HG02571 (cell line): ENCODE data around the gene TSPAN9.

Experiments
- ATAC-seq: cut with Tn5 transposase; IDR thresholded peaks from one replicate; pipeline ENCODE4 v1.9.1; 2021; ENCODE audit warnings: mild to moderate bottlenecking, moderate library complexity; ENCODE audit not compliant: unreplicated experiment

Gene TSPAN9

DNA sequence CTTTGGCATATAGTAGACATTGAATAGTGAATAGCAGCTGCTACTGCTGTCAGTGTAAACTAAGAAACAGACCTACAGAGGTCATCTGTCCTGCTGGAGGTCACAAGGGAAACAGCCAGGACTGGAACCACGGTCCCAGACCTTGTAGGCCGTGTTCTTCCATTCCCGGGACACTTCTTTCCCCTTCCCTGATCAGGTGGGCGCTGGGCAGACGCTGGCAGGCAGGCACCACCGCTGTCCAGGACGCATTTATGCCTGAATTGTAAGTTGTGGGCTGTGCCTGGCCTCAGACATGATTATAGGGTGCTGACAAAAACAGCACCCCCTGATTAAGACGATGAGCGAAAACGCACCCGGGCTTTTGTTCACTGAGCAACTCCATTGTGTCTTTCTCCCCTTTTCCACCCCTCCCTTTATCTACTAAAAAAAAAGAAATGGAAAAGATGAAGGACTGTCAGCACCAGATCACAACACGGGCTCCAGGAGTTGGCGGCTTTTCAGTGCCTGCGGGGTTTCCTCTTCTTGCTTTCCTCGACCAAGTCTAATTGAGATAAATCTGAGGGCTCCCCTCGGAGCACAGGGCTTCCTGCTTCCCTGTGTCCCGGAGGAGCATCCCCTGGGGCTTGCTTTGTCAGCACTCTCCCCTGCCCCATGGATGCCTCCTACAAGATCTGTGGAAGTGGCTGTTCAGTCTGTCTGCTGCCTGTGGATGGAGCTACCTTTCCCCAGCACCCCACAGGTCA is 80.6 kb downstream of the TSPAN9 start:
- no peak for ATAC-seq

DNA sequence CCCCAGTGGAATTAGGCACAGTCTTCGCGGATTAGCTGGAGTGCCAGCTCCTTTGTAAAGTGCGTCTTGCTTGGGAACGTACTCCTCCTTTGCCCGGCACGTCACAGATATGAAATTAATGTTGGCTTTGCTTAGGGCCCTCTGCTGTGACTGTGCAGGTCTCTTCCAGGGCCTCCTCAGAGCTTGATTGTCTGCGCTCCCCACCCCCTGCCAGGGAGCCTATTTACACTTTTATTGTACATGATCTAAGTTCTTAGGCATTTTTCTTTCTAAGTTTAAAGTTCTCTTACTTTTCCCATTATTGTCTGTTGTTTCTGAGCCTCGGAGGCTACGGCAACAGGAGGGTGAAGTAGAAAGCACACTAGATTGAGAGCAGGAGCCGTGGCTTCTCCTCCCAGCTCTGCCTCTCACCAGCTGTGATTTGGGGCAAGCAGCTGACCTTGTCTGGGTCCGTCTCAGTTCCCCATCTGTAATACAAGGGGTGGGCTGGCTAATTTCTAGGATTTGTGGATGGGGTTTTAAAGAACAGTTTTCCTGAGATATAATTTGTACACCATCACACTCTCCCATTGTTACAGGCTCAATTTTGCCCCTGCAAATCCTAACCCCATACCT is 81.8 kb downstream of the TSPAN9 start:
- ATAC-seq: no peak

DNA sequence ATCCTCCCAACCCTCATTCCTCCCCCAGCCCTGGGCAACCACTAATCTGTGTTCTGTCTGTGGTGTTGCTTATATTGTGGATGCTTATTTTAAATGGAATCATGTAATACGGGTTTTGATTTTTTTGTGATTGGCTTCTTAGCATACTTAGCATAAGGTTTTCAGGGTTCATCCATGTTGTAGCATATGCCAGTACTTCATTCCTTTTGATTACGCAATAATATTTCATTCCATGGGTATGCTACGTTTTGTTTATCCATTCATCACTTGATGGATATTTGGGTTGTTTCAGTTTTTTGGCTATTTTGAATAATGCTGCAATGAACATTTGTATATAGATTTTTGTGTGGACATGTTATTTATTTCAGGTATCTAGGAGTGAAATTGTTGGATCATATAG is 82.9 kb downstream of the TSPAN9 start:
- no peak for ATAC-seq

DNA sequence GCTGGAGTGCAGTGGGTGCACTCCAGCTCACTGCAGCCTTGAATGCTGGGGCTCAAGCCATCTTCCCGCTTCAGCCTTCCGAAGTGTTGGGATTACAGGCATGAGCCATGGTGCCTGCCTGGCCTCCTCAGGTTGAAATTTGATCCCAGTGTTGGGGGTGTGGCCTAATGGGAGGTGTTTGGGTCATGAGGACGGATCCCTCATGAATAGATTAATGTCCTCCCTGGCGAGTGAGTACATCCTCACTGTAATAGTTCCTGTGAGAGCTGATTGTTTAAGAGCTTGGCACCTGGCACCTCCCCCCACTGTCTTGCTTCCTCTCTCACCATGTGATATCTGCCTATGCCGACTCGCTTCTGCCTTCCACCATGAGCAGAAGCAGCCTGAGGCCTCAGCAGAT is 84.7 kb downstream of the TSPAN9 start:
- ATAC-seq: no peak

DNA sequence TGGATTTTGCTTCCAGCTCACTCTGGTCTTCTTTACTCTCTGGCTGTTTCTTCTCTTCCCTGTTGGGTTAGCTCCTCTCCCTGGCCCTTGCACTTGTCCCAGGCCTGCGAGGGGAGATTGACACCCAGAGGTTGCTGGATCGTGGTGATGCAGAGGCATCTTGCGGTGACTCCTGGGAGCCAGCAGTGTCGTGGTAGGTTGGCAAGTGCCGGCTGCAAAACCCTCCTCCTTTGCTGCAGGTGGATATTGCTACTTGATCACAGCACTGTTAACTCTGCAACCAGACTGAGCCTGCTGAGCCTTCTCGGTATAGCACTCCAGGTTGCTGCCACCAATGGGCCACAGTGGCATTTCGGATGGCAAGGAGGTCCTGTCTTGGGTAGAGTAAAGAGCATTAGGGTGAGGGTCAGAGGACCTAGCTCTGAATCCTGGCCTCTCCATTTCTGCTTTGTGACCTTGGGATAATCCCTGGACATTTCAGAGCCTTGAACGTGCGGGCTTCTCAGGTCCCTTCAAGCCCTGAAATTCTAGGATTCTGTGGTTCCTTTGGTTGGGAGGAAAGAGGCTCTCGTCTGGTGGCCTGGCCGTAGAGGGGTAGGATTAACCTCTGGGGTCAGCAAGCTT is 87.4 kb downstream of the TSPAN9 start:
- ATAC-seq: no peak

DNA sequence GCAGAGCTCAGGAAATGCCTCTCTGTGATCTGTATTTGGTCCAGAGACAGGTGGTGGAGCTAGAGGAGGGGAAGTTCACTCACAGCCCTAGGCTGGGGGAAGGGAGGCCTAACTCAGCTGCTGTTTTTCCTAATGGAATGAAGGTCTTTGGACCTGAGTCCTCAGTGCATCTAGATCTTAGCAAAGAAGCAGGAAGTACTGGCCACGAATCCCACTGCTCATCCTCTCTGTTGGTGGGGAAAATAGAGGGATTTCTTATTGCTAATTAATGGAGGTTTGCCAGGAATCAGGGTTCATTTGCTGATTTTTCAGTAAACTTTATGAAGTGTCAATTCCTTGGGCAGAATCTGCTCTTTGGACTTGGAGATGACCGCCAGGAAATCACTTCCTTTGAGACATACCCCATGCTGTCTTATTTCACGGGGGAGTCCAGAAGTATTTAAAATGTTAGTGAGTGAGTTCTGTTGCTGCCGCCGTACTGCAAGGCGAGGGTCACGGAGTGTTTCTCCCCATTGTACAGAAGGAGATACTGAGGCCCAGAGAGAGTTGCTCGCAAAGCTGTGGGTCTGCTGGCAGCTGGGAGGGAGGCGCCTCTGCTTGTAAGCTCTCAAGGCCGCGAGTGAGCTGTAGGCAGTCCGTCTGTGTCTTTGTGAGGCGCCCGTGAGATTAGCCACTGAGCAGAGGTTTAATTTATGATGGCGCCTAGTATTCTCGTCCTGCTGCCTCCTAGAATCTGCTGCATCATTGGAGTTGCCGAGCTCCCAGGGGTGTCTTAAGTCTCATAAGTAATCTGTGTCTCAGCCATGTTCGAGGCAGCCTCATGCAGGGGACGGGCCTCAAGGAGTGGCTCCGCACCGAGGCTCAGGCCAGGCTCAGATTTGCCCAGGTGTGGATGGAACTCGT is 88.2 kb downstream of the TSPAN9 start:
- no peak for ATAC-seq

DNA sequence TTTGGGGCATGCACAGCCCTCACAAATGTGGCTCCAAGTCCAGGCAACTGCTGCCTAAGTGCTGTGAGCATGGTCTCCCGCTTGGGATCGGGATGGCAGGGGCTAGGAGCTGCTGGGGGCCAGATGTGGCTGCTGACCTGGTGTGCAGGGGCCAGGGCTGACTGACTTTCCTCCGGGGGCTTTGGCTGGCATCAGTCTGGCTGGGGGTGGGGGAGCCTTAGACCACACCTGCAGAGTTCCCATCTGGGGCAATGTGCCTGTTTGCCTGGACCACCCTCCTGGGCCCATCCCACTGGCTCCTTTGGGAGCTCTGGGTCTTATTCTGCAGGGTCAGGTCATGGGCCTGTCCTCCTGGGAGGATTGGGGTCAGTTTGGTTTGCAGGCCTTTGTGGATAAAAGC is 90.5 kb downstream of the TSPAN9 start:
- ATAC-seq: no peak

DNA sequence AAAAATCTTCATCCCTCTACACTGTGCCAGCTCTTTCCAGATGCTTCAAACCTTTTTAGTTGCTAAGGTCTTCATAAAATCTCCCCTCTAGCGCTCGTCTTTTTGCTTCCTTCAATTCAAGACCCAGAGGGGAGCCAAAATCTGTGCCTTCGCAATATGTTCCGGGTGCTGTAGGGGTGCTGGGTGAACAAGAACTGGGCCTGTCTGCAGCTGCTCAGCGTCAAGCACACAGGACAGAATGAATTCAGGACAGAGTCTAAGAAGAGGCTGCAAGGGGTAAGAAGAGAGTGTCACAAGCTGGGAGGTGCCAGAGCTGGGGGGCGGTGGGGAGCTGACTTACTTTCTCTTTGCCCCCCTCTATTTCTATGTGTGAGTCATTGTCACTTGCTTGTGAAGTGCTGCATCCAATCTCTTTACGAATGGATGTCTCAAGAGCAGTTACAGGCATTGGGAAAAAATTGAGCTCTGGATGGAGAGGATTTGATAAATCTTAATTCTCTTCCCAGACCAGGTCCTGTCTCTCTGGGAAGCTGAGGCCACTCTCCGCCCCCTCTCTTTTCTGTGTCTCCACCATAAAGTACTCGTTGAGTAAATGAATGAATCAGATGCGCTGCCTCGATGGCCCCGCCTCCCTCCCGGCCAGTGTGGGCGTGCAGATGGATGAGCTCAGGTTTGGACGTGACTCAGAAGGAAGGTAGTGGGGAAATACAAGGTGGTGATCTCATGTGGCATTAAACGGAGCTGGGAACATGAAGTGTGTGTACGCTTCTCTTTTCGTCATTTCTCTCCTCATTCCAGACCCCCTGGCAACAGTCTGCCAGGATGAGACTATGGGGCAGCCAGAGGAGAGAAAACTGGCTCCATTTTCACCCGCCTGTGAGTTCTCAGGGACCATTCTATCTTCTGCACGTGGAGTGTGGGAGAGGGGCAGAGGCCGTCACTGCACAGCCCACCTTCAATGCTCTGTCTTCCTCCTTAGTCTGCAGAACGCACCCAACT is 91.3 kb downstream of the TSPAN9 start:
- ATAC-seq: no peak

DNA sequence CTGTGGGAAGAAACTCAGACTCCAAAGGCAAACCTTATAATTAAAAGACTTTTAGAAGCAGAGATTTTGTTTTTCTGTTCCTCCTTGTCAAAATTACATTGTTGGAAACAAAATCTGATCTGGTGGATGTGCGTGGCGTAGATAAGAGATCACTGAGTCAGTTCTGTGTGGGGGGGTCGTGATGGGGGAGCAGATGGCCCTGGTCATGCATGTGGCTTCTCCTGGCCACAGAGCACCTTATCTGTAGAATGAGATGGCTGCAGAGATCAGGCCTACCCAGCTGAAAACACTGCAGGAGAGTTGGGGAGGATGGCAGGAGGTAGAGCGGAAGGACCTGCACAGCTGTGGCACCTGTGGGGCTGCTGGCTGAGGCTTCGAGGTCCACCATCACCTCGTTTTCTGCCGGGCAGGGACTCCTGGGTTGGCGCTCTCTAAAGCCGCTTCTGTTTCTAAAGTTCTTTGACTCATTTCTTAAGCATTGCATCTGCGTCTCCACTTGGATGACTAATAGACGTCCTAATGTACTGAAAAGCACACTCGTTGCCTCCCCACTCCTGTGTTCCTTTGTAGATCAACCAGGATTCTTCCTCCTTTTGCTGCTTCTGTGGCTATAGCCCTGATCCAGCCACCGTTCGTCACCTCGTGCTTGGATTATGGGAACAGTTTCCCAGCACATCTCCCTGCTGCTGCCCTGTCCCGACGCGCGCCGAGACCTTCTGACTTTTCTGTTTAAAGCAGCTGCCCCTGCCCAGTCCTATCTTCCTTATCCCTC is 93.4 kb downstream of the TSPAN9 start:
- no peak for ATAC-seq

DNA sequence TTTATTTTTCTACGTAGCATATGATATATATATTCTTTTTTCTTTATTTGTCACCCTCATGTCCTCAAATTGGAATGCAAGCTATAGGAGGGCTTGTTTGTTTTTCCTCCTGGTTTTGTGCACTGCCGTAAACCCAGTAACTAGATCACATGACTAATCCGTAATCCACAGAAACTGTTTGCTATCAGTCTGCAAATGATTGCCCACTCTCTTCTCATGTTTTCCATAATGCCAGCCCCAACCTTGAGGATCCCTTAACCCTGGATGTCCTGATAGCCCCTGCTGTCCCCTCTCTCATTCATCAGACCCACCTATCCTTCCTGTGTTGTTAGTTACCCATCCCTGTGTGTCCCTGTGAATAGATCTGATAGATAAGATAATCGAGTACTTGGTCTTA is 94.0 kb downstream of the TSPAN9 start:
- no peak for ATAC-seq

DNA sequence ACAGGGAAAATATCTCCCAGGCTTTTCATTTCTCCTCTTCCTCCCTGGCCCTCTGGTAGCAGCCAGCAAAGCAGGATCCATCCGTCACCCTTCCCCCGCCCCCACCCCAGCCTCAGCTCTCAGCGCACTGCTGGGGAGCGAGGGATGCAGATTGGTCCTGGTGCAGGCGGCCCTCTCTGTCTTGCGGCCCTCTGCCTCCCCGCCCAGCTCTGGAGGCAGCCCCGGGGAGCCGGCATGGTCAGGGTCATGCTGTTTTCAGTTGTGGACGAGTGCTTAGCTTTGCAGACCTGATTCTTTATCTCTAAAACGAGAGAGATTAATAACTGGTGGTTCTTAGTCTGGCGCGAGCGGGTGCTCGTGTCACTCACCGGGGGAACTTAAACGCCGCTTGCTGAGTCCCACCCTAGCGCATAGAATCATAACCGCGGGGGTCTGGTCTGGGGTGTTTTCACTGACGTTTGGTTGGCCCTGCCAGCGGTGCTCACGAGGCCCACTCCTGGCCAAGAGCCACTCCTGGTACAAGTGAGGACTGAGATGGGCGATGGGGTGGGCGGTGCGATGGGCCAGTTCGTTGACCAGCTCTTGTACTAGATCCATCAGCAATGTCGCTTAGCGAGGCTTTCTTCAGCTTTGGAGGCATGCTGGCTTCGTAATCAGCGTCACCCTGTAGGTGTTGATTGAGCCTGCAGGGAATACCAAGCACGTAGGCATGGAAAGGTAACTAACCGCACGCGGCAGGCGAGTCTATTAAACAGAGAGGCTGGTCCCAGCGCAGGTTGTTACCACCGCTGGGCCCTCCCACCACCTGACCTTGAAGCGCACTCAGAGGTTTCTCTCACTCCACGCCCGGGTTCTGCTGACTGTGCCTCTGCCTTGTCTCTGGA is 95.2 kb downstream of the TSPAN9 start:
- no peak for ATAC-seq

DNA sequence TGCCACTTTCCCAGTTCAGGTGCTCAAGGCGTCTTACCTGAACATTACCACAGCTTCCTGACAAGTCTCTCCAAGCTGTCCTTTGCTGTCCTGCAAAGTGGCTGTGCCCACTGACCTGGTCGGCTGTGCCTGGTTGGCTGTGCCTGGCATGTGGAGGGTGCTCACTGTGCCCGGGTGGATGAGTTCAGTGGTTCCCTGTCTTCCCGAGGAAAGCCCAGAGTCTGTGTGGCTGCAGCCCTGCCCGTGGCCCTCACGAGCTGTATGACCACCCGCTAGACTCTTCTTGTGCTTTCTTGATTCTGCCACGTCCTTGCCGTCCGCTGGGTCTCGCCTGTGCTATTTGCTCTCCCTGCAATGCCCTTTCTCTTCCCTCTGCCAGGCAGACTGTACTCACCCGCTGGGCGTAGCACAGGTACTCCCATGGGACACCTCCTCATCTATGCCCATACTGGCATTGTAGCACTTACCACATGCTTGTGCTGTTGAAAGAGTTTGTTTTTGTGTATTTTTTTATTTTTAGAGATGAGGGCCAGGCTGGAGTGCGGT is 95.9 kb downstream of the TSPAN9 start:
- no peak for ATAC-seq

DNA sequence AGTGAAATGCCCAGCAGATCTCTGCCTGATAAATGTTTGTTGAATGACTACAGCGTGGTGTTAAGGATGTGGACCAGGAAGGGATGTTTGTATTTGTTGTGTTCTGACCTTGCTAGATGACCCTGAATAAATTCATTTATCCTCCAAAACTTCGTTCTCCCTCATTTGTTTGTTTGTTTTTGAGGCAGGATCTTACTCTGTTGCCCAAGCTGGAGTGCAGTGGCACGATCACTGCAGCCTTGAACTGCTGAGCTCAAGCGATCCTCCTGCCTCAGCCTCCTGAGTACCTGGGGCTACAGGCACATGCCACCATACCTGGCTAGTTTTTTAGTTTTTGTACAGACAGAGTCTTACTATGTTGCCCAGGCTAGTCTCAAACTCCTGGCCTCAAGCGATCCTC is 96.7 kb downstream of the TSPAN9 start:
- no peak for ATAC-seq

DNA sequence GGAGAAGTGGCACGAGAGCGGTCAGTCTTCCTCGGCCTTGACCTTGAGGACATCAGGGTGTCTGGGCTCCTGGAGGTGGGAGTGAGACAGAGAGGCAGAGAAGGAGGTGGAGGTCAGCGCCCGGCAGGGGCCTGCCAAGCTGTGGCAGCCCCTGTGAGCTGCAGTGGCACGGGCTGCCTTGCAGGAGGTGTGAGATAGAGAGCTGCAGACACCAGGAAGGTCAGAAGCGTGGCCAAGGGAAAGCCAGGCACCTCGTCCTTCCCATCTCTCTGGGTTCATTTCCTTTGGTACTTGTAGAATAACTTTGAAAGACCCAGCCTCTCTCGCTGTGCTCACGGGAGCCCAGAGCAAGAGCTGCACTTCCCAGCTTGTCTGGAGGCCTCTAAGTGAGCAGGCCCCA is 98.1 kb downstream of the TSPAN9 start:
- ATAC-seq: no peak

DNA sequence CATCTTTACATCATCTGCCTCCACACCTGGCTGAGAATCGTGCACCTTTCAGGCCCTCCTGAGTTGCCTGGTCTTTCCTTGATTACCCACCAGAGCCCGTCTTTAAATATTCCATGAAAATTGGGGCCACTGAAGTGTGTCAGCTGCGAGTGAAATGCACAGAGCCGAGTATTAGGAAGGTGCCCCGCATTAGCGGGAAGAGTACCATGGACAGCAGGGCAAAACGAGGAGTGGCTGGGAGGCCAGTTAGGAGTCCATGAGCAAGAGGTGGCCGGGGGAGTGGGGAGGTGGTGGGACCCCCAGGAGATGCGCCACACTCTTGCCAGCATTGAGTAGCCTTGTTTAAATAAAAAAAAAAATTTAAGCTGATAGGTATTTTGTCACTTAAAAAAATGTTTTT is 99.6 kb downstream of the TSPAN9 start:
- no peak for ATAC-seq

DNA sequence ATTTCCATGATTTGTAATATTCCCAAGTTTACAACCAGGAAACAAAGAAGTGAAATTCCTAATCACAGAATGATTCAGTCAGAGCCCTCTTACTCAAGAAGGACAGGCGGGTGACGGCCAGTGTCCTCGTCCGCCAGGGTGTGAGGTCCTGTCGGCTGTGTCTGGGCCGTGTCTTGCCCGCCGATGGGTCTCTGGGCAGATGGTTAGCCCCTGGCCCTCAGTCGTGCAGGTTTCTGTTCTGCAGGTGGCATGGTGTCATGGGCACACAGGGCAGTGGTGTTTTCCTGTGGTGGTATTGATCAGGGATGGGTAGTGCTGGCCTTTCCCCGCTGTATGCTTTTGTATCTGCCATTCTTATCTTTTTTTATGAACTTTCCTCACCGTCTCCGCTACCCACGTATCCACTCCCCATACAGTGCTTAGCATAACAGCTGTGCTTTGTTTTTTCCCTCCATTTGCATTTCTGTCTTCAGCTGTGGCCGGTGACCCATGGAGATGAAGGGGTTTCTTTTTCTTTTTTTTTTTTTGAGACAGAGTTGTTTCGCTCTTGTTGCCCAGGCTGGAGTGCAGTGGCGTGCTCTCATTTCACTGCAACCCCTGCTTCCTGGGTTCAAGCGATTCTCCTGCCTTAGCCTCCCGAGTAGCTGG is 100.7 kb downstream of the TSPAN9 start:
- no peak for ATAC-seq

DNA sequence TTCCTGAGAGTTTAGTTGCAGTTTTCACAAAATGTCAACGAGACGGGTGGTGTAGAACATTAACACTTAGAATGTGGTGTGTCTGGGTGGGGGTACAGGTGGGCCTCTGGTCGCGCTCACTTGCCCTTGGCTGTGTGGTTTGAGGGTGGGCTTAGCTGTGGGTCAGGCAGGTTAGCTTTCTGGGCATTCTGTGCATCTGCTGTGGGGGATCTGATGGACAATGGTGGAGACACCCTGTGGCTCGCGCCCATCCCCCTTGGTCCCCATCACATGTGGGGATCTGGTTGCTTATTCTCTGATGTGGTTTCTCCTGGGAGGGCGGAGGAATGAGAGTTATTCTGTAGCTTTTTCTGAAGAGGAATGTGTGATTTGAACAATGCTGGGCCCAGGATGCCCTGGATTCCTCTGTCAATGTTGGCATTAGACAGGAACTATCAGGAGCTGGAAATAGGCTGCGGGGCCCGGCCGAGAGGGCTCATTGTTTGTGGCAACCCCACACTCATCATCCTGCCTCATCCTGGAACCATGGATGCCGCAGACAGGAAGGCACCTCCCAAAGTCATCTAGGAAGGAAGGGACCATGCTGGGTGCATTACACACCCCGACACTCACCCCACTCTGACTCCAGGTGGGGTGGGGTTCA is 101.6 kb downstream of the TSPAN9 start:
- no peak for ATAC-seq
